ENCODE results near the gene SINHCAF.

The SINHCAF gene

GRCh38 chr12:31337952-31338351 lies 12.0 kb upstream of the SINHCAF start:
- no peak for DNase-seq (ENCODE audit: low read depth in 2 of 2, low spot score in 1 of 2)

GRCh38 chr12:31331242-31331641 lies 5.3 kb upstream of the SINHCAF start:
- no peak for DNase-seq (ENCODE audit: low read depth in 2 of 2, low spot score in 1 of 2)

- no peak for DNase-seq (ENCODE audit: low read depth in 2 of 2, low spot score in 1 of 2)
Observed at GRCh38 chr12:31326736-31327659, 1.0 kb upstream of the SINHCAF start.

GRCh38 chr12:31325524-31325875 lies 450 bp downstream of the SINHCAF start:
- peak in 1 of 2 donors; percentile 3 for DNase-seq (ENCODE audit: low read depth in 2 of 2, low spot score in 1 of 2)

- peak; percentile 16 to 17 for DNase-seq (ENCODE audit: low read depth in 2 of 2, low spot score in 1 of 2)
Observed at GRCh38 chr12:31324845-31325523, 966 bp downstream of the SINHCAF start.

- peak; percentile 37 to 47 for DNase-seq (ENCODE audit: low read depth in 2 of 2, low spot score in 1 of 2)
Observed at GRCh38 chr12:31324116-31324844, 1.7 kb downstream of the SINHCAF start.

- DNase-seq (ENCODE audit: low read depth in 2 of 2, low spot score in 1 of 2), result peak in 1 of 2 donors; percentile 20
Observed at GRCh38 chr12:31323391-31324115, 2.4 kb downstream of the SINHCAF start.

- no peak for DNase-seq (ENCODE audit: low read depth in 2 of 2, low spot score in 1 of 2)
Observed at GRCh38 chr12:31322801-31323207, 3.1 kb downstream of the SINHCAF start.

GRCh38 chr12:31321897-31322228 lies 4.1 kb downstream of the SINHCAF start:
- DNase-seq (ENCODE audit: low read depth in 2 of 2, low spot score in 1 of 2), result no peak

GRCh38 chr12:31321186-31321896 lies 4.6 kb downstream of the SINHCAF start:
- DNase-seq (ENCODE audit: low read depth in 2 of 2, low spot score in 1 of 2), result no peak

- DNase-seq (ENCODE audit: low read depth in 2 of 2, low spot score in 1 of 2), result no peak
Observed at GRCh38 chr12:31318657-31319269, 7.2 kb downstream of the SINHCAF start.

- no peak for DNase-seq (ENCODE audit: low read depth in 2 of 2, low spot score in 1 of 2)
Observed at GRCh38 chr12:31317471-31318395, 8.2 kb downstream of the SINHCAF start.

GRCh38 chr12:31316891-31317290 lies 9.1 kb downstream of the SINHCAF start:
- no peak for DNase-seq (ENCODE audit: low read depth in 2 of 2, low spot score in 1 of 2)

GRCh38 chr12:31315784-31316465 lies 10.0 kb downstream of the SINHCAF start:
- no peak for DNase-seq (ENCODE audit: low read depth in 2 of 2, low spot score in 1 of 2)

- DNase-seq (ENCODE audit: low read depth in 2 of 2, low spot score in 1 of 2), result no peak
Observed at GRCh38 chr12:31315044-31315715, 10.8 kb downstream of the SINHCAF start.

GRCh38 chr12:31312431-31312830 lies 13.5 kb downstream of the SINHCAF start:
- DNase-seq (ENCODE audit: low read depth in 2 of 2, low spot score in 1 of 2), result no peak

GRCh38 chr12:31311634-31312258 lies 14.2 kb downstream of the SINHCAF start:
- no peak for DNase-seq (ENCODE audit: low read depth in 2 of 2, low spot score in 1 of 2)
